Measurements from ENCODE around the gene RFX1.

RFX1 gene

GRCh38 chr19:13964776-13965175 lies 41.3 kb downstream of the RFX1 start:
- no peak for DNase-seq (ENCODE audit: low read depth)

GRCh38 chr19:13963603-13964105 lies 42.5 kb downstream of the RFX1 start:
- DNase-seq (ENCODE audit: low read depth) = no peak
- H3K4me3 ChIP-seq (ENCODE audit: low read depth, low read length) = no peak overlapping the region
- no peak for TF ChIP-seq CTCF (IDR thresholded peaks at IDR 0.05; ENCODE audit: insufficient read depth, low read depth, low read length, missing control alignments)

More at GRCh38 chr19:13964776-13965175, 41.3 kb downstream of the RFX1 start:
- TF ChIP-seq CTCF (IDR thresholded peaks at IDR 0.05; ENCODE audit: insufficient read depth, low read depth, low read length, missing control alignments) = no peak
- no peak overlapping the region for H3K4me3 ChIP-seq (ENCODE audit: low read depth, low read length)

GRCh38 chr19:13962699-13963602 lies 43.2 kb downstream of the RFX1 start:
- no peak for TF ChIP-seq CTCF (IDR thresholded peaks at IDR 0.05; ENCODE audit: insufficient read depth, low read depth, low read length, missing control alignments)
- no peak overlapping the region for H3K4me3 ChIP-seq (ENCODE audit: low read depth, low read length)
- DNase-seq (ENCODE audit: low read depth) = no peak

GRCh38 chr19:13961826-13962698 lies 44.1 kb downstream of the RFX1 start:
- TF ChIP-seq CTCF (IDR thresholded peaks at IDR 0.05; ENCODE audit: insufficient read depth, low read depth, low read length, missing control alignments) = no peak
- DNase-seq (ENCODE audit: low read depth) = no peak
- no peak overlapping the region for H3K4me3 ChIP-seq (ENCODE audit: low read depth, low read length)

- no peak for TF ChIP-seq CTCF (IDR thresholded peaks at IDR 0.05; ENCODE audit: insufficient read depth, low read depth, low read length, missing control alignments)
- no peak for DNase-seq (ENCODE audit: low read depth)
- no peak overlapping the region for H3K4me3 ChIP-seq (ENCODE audit: low read depth, low read length)
Measured at GRCh38 chr19:13960863-13961784, 45.0 kb downstream of the RFX1 start.

All from GM12865 (cell line).